NT2/D1 (cell line): ENCODE data around the gene MBOAT2.

Source experiments
- YY1 ChIP-seq: IDR thresholded peaks from 2 replicates; pipeline ENCODE4 v1.6.1; 2011; ENCODE audit not compliant: insufficient read length, insufficient read depth
- ZNF274 ChIP-seq: IDR thresholded peaks from 2 replicates; pipeline ENCODE4 v1.6.1; 2011; ENCODE audit warnings: mild to moderate bottlenecking, low read depth, low read length

- no peak for TF ChIP-seq YY1
- no peak for TF ChIP-seq ZNF274
Observed at GRCh38 chr2:8915941-8916340, 87.5 kb downstream of the MBOAT2 start.
